GM23248 (cell line): ENCODE results near the gene PNPLA7. TPM values are rescaled to one million over a fixed set of nuclear protein-coding genes. Genes with fewer than 3 reads are reported as not detected.

ENCODE experiments used
- DNase-seq: peaks from one replicate; pipeline ENCODE4 v3.0.0-alpha.2; 2015
- H2AFZ ChIP-seq: fragments of 200-600 bp; sonication (generic); 2 replicates; pipeline ENCODE4 v1.6.1; 2016; ENCODE audit warnings: antibody characterized with exemption
- H3F3A ChIP-seq: fragments of 200-600 bp; sonication (generic); 2 replicates; pipeline ENCODE4 v1.6.1; 2016; ENCODE audit warnings: mild to moderate bottlenecking, antibody characterized with exemption, mixed run types; ENCODE audit not compliant: insufficient read depth
- H3K27ac ChIP-seq: fragments of 200-600 bp; sonication (generic); 2 replicates; pipeline ENCODE4 v1.5.1; 2016; ENCODE audit warnings: mild to moderate bottlenecking
- H3K27me3 ChIP-seq: fragments of 200-600 bp; sonication (generic); replicated peaks from 2 replicates; pipeline ENCODE4 v1.6.1; 2016; ENCODE audit warnings: mild to moderate bottlenecking; ENCODE audit not compliant: insufficient read depth
- H3K36me3 ChIP-seq: fragments of 200-600 bp; sonication (generic); 2 replicates; pipeline ENCODE4 v1.6.1; 2016; ENCODE audit warnings: low read depth, mild to moderate bottlenecking
- H3K4me1 ChIP-seq: fragments of 200-600 bp; sonication (generic); 2 replicates; pipeline ENCODE4 v1.6.1; 2016; ENCODE audit warnings: mild to moderate bottlenecking; ENCODE audit not compliant: insufficient read depth
- H3K4me2 ChIP-seq: fragments of 200-600 bp; sonication (generic); one replicate; pipeline ENCODE4 v1.6.1; 2016; ENCODE audit warnings: mild to moderate bottlenecking; ENCODE audit not compliant: unreplicated experiment
- H3K4me3 ChIP-seq: fragments of 200-600 bp; sonication (generic); 2 replicates; pipeline ENCODE4 v1.5.1; 2016; ENCODE audit warnings: mild to moderate bottlenecking
- H3K79me2 ChIP-seq: fragments of 200-600 bp; sonication (generic); 2 replicates; pipeline ENCODE4 v1.6.1; 2016; ENCODE audit warnings: mild to moderate bottlenecking; ENCODE audit not compliant: insufficient read depth
- H3K9ac ChIP-seq: fragments of 200-600 bp; sonication (generic); 2 replicates; pipeline ENCODE4 v1.6.1; 2016; ENCODE audit warnings: mild to moderate bottlenecking
- H3K9me2 ChIP-seq: fragments of 200-600 bp; sonication (generic); 2 replicates; pipeline ENCODE4 v1.6.1; 2016; ENCODE audit warnings: mixed run types, mild to moderate bottlenecking, moderate library complexity; ENCODE audit not compliant: insufficient read depth
- H3K9me3 ChIP-seq: fragments of 200-600 bp; sonication (generic); one replicate; pipeline ENCODE4 v1.6.1; 2017; ENCODE audit warnings: low read depth
- H4K20me1 ChIP-seq: fragments of 200-600 bp; sonication (generic); 2 replicates; pipeline ENCODE4 v1.6.0; 2016; ENCODE audit not compliant: insufficient read depth
- EZH2 ChIP-seq: fragments of 200-600 bp; sonication (generic); IDR thresholded peaks from 2 replicates; pipeline ENCODE4 v1.6.1; 2018; ENCODE audit warnings: antibody characterized with exemption, mild to moderate bottlenecking; ENCODE audit not compliant: insufficient read depth, poor library complexity, severe bottlenecking
- EZH2phosphoT487 ChIP-seq: fragments of 200-600 bp; sonication (generic); IDR thresholded peaks from 2 replicates; pipeline ENCODE4 v1.6.1; 2018; ENCODE audit warnings: antibody characterized with exemption, moderate library complexity, mild to moderate bottlenecking, low read depth; ENCODE audit not compliant: insufficient read depth
- WGBS, 2 experiments: methylation state at CpG; one replicate each; pipeline ENCODE4 v1.1.6; 2015 to 2017; ENCODE audit warnings: low lambda C conversion rate in 2 of 2, low coverage in 1 of 2; ENCODE audit errors: missing lambda C conversion rate in 2 of 2; 5-methylcytosine and 5-hydroxymethylcytosine counted together
- in situ Hi-C: fragments of 300-500 bp; cut with MboI; formaldehyde crosslinking; loops from 2 replicates; pipeline ENCODE4 v1.15.0; 2020
- polyA plus RNA-seq: library from polyadenylated mRNA; unstranded; fragments of >200 nt; fragmentation: Nextera tagmentation; extraction: Ambion mirVana; gene quantifications from 2 replicates; pipeline ENCODE4 v1.2.1, GENCODE V29; 2016
- total RNA-seq: library from RNA; depleted of rRNA; stranded (reverse); fragments of >200 nt; shearing (Covaris generic); gene quantifications from 2 replicates; pipeline ENCODE4 v1.2.3, GENCODE V29; 2014

PNPLA7 gene
- total and polyA plus RNA-seq, 2 experiments from 2014 or later, result 0.54 to 0.59 TPM

DNA sequence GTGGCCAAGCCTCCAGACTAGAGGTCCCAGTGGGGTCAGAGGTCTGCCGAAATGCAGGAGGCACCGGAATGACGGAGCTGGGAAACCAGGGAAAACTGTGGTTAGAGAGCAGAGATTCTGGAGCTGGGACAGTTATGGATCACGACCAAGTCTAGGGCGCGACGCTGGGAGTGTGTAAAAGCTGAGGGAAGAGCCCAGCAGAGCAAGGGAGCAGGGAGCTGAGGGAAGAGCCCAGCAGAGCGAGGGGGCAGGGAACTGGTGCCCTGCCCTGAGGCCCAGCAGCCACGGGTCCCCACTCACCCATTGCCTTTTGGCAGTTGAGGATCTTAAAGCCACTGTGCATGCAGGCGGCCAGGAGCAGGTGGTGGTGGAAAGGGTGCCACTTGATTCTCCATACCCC lies 13.9 kb upstream of the PNPLA7 start:
- H3K4me1 ChIP-seq, result no peaks in the 10 kb centered on the region
- peaks cover 4% of the 10 kb centered on the region; the same call in 1 of the 2 replicates for H3K36me3 ChIP-seq
- H2AFZ ChIP-seq, result no peak overlapping the region
- 0 out of 2 replicates have a peak, but pooled peaks cover 5% of the 10 kb centered on the region for H3K79me2 ChIP-seq
- no peak overlapping the region for H3K4me2 ChIP-seq
- H4K20me1 ChIP-seq, result no peaks in the 10 kb centered on the region
- no peaks in the 10 kb centered on the region for H3K9me2 ChIP-seq
- no peaks in the 10 kb centered on the region for H3F3A ChIP-seq
- TF ChIP-seq EZH2 (no peak), EZH2phosphoT487 (no peak)
- no peaks in the 10 kb centered on the region for H3K27me3 ChIP-seq
- DNase-seq, result no peak
- in situ Hi-C loops, result no loop called here
- no peak overlapping the region for H3K4me3 ChIP-seq
- no peak overlapping the region for H3K27ac ChIP-seq
- H3K9me3 ChIP-seq, result no peaks in the 10 kb centered on the region
- no peak overlapping the region for H3K9ac ChIP-seq
- WGBS, 2 experiments, result 95 to 98% methylated on average over 10 of the region's 10 CpGs

DNA sequence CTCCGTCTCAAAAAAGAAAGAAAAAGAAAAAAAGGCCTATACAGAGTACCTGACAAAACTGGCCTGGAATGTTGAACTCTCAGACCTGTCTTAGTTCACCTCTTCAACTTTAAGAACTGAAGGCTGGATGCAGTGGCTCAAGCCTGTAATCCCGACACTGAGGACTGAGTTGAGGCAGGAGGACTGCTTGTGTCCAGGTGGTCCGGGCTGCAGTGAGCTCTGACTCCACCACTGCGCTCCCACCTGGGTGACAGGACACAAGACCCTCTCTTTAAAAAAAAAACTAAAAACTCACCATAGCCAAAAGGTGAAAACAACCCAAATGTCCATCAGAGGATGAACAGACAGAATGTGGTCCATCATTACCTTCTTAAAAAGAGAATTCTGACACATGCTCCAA lies 7.9 kb upstream of the PNPLA7 start:
- Histone ChIP-seq H2AFZ (no peak overlapping the region), H3K27me3 (no peaks in the 10 kb centered on the region), H4K20me1 (no peaks in the 10 kb centered on the region), H3K4me2 (no peak overlapping the region), H3K36me3 (peaks cover 20% of the 10 kb centered on the region), H3K4me3 (no peak overlapping the region), H3K79me2 (0 out of 2 replicates have a peak, but pooled peaks cover 6% of the 10 kb centered on the region), H3K4me1 (no peaks in the 10 kb centered on the region), H3K9ac (no peak overlapping the region), H3K9me3 (no peaks in the 10 kb centered on the region), H3F3A (0 out of 2 replicates have a peak, but pooled peaks cover 6% of the 10 kb centered on the region), H3K9me2 (no peaks in the 10 kb centered on the region), H3K27ac (no peak overlapping the region)
- no peak for DNase-seq
- TF ChIP-seq EZH2, result no peak
- TF ChIP-seq EZH2phosphoT487, result no peak
- in situ Hi-C loops, result no loop called here
- WGBS, 2 experiments, result 94 to 96% methylated on average over 4 of the region's 4 CpGs

DNA sequence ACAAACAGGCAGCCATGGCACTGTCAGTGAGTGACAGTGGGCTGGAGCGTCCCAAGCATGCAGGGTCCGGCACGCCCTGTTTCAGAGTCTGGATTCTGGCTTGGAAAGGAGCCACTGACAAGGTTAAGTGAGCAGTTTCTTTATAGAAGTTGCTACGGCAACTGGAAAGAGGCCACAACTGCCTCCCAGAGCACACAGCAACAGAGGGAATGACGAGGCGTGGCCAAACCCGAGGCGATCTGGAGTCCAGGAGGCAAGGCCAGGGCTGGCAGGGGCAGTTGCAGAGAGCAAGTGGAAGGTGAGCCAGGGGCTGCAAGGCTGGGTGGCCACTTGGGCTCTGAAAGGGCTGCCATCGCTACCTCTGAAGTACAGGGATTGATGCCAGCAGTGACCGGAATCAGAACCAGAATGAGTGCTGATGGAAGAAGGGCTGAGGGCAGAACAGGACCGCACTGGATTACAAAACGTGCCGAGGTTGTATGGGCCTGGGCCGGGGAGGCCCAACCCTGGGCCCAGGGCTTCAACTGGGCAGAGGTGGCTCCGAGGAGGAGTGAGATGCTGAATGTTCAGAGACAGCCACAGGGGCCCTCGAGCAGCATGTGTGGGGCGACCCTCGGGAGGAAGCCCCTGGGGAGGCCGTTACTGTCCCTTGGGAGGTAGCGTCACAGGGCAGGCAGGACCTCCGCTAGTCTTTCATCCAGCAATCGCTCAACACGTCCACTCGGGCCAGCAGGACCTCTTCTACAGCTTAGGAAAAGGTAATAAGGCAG lies 6.1 kb upstream of the PNPLA7 start:
- Histone ChIP-seq H3K9ac (no peak overlapping the region), H4K20me1 (no peaks in the 10 kb centered on the region), H3K36me3 (peaks cover 20% of the 10 kb centered on the region), H3K9me2 (no peaks in the 10 kb centered on the region), H3K79me2 (peaks cover 14% of the 10 kb centered on the region), H2AFZ (no peak overlapping the region), H3F3A (0 out of 2 replicates have a peak, but pooled peaks cover 6% of the 10 kb centered on the region), H3K27me3 (no peaks in the 10 kb centered on the region), H3K4me2 (no peak overlapping the region), H3K27ac (no peak overlapping the region), H3K4me1 (no peaks in the 10 kb centered on the region), H3K4me3 (no peak overlapping the region), H3K9me3 (no peaks in the 10 kb centered on the region)
- TF ChIP-seq EZH2, result no peak
- TF ChIP-seq EZH2phosphoT487, result no peak
- 81 to 86% methylated on average over 23 of the region's 24 CpGs for WGBS, 2 experiments
- in situ Hi-C loops, result no loop called here
- DNase-seq, result no peak

DNA sequence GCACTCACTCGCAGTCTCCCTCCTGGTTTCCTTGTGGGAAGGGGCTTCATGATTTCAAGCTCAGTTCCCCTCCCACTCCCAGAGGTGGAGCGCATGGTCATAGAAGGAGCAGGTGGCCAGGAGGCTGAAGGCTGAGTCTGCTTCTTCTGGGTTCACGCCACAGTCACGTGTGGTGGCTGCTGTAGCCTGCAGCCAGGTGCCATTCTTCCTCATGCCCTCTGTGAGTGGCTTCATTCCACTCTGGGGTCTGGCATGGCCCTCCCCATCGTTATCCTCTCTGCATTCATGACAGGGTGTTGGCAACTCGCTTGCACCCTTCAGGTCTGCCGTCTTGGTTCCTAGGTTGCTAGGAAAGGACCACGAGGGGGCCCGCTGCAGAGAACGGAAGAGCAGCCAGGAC lies 5.0 kb upstream of the PNPLA7 start:
- no peaks in the 10 kb centered on the region for H3K9me3 ChIP-seq
- WGBS, 2 experiments, result 85 to 86% methylated on average over 10 of the region's 10 CpGs
- no peak overlapping the region for H2AFZ ChIP-seq
- H3K9me2 ChIP-seq, result no peaks in the 10 kb centered on the region
- H3F3A ChIP-seq, result 0 out of 2 replicates have a peak, but pooled peaks cover 6% of the 10 kb centered on the region
- H3K4me2 ChIP-seq, result no peak overlapping the region
- TF ChIP-seq EZH2, result no peak
- no peak for TF ChIP-seq EZH2phosphoT487
- H3K27ac ChIP-seq, result no peak overlapping the region
- no peak overlapping the region for H3K9ac ChIP-seq
- no peak overlapping the region for H3K4me3 ChIP-seq
- no peaks in the 10 kb centered on the region for H3K4me1 ChIP-seq
- no peak for DNase-seq
- H3K36me3 ChIP-seq, result peaks cover 20% of the 10 kb centered on the region
- no peaks in the 10 kb centered on the region for H3K27me3 ChIP-seq
- in situ Hi-C loops, result no loop called here
- no peaks in the 10 kb centered on the region for H4K20me1 ChIP-seq
- peaks cover 14% of the 10 kb centered on the region for H3K79me2 ChIP-seq
